NCI-H748 (cell line): ENCODE results near the gene CAPN11.
"Not testable (repeated sequence)": the region's sequence is repeated elsewhere in the genome, so short reads cannot be mapped to it uniquely, and the experiment has no call there.

ENCODE experiments used
- DNase-seq: peaks from one replicate; lab custom pipeline; 2025; ENCODE audit not compliant: unreplicated experiment; lab: John Stamatoyannopoulos, UW

Gene CAPN11

GRCh38 chr6:44225579-44226325 is 67.1 kb downstream of the CAPN11 start:
- no peak for DNase-seq

GRCh38 chr6:44226368-44227147 is 67.9 kb downstream of the CAPN11 start:
- DNase-seq, result no peak

- DNase-seq, result peak; percentile 14
Measured at GRCh38 chr6:44227148-44227793, 68.7 kb downstream of the CAPN11 start.

- no peak for DNase-seq
Measured at GRCh38 chr6:44228031-44228430, 69.4 kb downstream of the CAPN11 start.

GRCh38 chr6:44228433-44228832 is 69.8 kb downstream of the CAPN11 start:
- no peak for DNase-seq

GRCh38 chr6:44228836-44229235 is 70.2 kb downstream of the CAPN11 start:
- DNase-seq, result no peak

- DNase-seq, result no peak
Measured at GRCh38 chr6:44229376-44230033, 70.9 kb downstream of the CAPN11 start.

GRCh38 chr6:44230034-44230675 is 71.5 kb downstream of the CAPN11 start:
- no peak for DNase-seq

- DNase-seq, result not testable (repeated sequence)
Measured at GRCh38 chr6:44231426-44231825, 72.8 kb downstream of the CAPN11 start.

- no peak for DNase-seq
Measured at GRCh38 chr6:44232676-44233566, 74.3 kb downstream of the CAPN11 start.

- no peak for DNase-seq
Measured at GRCh38 chr6:44233567-44234100, 75.0 kb downstream of the CAPN11 start.
